GM19035 (cell line): Measurements from ENCODE around the gene PIGZ.

ENCODE experiments used
- ATAC-seq: cut with Tn5 transposase; IDR thresholded peaks from one replicate; pipeline ENCODE4 v1.9.1; 2021; ENCODE audit not compliant: unreplicated experiment

The PIGZ gene

DNA sequence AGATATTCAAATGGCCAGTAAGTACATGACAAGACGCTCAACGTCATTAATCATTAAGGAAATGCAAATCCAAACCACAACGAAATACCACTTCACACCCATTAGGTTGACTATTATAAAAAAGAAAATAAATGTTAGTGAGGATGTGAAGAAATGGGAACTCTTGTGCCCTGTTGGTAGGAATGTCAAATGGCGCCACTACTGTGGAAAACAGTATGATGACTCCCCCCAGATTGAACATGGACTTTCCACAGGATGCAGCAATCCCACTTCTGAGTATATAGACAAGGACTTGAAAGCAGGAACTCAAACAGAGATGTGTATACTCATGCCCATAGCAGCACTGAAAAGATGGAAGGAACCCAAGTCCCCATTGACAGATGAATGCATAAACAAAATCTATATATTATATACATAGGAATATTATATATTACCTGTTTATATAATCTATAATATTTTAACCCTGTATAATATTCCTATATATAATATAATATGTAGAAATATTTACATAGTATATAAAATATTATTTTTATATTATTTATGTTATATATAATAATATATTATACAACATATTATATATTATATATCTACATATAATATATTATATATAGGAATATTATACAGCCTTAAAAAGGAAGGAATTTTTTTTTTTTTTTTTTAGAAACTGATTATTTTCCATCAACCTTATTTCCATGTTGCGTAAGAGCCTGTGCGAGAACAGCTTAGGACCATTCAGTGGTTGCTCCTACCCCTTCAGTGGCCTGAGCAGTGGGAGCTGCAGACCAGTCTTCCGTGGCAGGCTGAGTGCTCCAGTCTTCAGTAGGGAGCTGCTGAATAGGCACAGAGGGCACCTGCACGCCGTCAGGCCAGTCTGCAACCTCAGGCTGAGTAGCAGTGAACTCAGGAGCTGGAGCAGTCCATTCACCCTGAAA, 17.6 kb upstream of the PIGZ start:
- no peak for ATAC-seq

DNA sequence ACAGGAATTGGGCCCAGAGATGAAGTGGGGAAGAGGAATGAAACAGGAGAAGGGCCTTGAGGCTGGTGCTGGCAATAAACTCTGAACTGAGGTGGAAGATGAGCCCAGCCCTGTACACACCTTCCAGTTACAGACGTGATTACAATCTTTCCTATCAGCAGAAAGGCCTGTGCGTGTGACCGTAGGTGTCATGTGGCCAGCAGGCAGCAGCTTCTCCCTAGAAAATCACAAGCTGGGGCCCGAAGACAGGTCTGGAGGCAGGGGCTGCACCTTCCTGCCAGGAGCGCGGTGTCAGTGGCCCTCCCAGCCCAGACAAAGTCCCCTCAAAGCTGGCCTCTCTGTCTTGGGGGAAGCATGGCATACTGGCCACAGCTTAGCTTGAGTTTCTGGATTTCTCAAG, 16.7 kb upstream of the PIGZ start:
- no peak for ATAC-seq

DNA sequence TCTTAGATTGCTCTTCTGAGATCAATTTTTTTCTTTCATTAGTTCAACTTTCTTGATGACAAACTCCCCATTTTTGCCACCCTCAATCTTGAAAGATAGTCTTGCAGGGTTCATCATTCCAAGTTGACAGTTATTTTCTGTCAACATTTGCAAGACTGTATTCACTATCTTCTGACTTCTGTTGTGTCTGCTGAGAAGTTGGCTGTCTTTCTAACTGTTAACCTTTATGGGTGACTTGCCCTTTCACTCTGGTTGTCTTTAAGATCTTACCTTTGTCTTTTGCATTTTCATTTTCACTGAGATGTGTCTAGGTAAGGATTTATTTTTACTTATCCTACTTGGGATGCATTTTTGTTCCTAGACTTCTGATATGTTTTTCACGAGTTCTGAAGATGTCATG, 14.6 kb upstream of the PIGZ start:
- ATAC-seq, result no peak

DNA sequence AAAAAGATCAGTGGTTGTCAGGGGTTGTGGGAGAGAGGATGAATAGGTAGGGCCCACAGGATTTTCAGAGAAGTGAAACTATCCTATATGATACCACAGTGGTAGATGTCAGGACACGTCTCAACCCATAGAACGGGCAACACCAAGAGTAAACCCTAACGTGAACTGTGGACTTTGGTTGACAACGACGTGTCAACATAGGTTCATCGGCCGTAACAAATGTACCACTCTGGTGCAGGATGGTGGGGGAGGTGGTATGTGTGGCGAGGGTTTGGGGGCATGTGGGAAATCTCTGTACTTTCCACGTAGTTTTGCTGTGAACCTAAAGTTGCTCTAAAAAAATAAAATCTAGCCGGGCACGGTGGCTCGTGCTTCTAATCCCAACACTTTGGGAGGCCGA, 13.0 kb upstream of the PIGZ start:
- ATAC-seq, result no peak

DNA sequence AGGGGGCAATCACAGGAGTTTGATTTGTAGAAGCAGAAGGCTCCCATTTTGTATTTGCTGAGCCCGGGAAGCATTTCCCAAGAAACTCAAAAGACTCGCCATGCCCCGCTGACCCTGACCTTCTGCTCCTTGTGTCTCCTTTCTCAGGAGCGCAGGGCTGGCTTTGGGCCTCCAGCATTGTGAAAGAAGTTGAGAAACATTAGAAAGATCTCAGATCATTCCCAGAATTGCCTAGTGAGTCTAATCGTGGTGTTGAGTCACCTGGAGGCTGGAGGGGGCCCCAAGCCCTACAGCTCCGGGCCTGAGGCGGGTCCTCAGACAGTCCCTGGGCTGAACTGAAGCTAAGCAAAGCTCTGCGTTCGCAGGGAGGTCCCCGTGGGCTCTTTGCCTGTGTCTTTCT, 10.9 kb upstream of the PIGZ start:
- no peak for ATAC-seq

DNA sequence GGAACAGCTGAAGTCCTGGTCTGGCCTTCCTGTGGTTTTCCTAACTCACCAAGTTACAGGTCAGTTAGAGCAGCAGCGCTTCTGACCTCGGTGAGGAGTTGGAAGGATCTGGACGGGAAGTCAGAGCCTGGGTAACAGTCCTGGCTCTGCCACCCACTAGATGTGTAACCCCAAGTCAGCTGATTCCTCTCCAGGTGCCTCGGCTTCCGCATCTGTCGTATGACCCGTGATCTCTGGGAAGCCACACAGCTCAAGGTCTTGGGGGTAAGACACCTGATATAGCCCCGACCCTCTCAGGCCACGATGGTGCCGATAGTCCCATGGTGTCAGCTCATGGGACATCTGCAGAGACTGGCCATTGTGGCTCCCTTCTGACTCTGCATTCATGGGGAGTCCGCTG, 8.3 kb upstream of the PIGZ start:
- ATAC-seq, result no peak

DNA sequence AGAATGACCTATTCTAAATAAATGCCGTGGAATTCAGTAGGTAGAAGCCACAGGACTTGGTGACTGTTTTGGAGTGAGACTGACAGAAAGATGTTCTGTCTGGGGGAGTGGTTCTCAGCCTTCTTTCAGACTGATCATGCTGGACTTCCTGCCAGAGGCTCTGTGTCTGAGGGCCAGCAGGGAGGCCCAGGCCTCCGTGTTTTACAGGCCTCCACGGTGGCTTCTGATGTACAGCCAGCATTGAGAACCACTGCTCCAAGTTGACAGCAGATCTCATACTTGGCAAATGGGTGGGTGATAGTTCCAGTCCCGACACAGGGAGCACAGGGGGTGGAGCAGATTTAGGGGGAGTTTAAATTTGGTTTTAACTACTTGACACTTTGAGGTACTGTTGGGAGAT, 6.7 kb upstream of the PIGZ start:
- no peak for ATAC-seq

DNA sequence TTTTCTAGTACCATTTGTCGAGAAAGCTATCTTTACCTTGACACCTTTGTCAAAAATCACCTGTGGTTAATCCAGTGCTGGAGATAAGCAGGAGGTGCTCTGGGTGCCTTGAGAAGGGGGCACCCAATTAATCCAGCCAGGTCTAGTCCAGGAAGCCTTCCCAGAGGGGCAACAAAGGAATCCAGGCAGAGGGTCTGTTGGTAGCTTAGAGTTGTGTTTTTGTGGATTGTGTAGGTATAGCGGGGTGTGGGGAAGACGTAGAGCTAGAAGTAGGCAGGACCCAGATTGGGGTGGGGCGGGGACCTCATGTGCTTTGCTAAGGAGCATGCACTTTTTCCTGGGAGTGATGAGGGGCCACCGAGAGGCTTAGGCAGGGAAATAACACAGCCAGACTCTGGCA, 6.0 kb upstream of the PIGZ start:
- no peak for ATAC-seq

DNA sequence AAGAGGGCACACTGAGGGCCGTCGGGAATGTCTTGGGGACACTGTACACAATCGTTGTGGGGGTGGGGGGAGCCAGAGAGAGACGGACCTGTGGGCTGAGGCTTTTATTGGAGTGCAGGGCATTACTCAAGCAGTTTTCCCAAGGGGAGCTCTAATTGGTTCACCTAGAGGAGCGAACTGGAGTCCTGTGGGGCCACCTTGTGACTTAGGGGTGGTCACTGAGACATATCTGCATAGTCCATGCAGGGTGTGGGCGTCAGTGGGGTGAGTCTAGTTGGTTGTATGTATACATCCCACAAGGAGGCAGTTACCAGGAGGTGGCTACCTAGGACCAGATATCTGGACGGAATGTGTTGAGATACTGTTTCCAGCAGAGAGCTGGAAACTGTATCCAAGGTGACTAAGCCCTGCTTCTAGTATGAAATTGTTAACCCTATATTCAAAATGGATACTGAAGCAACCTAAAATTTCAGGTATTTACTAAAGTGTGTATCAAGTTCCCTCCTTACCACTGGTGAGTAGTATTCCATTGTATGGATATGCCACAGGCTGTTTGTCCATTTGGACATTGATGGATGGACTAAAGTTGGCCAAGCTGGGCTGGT, 2.6 kb upstream of the PIGZ start:
- no peak for ATAC-seq

DNA sequence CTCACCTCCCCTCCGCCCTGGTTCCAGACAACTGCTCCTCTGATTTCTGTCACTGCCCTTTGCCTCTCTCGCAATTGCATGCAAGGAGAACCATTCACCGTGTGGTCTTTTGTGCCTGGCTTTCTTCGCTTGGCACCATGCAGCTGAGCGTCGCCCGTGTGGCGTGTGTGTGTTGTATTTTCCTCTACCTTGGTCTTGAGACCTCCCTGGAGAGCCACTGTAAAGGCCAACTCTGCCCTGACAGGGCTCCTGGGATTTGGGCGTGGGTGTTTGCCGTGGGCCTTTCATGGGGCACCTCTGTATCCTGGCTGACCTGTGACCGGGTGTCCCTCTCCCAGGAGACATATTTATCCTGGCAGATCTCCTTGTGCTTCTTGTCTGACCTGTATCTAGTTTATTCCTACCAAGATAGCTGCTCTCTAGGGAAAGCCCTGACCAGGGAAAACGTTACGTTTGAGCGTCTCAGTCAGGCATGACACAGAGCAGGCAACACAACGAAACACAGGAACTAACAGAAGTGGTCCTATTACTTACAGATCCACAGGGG, 2.0 kb upstream of the PIGZ start:
- no peak for ATAC-seq

DNA sequence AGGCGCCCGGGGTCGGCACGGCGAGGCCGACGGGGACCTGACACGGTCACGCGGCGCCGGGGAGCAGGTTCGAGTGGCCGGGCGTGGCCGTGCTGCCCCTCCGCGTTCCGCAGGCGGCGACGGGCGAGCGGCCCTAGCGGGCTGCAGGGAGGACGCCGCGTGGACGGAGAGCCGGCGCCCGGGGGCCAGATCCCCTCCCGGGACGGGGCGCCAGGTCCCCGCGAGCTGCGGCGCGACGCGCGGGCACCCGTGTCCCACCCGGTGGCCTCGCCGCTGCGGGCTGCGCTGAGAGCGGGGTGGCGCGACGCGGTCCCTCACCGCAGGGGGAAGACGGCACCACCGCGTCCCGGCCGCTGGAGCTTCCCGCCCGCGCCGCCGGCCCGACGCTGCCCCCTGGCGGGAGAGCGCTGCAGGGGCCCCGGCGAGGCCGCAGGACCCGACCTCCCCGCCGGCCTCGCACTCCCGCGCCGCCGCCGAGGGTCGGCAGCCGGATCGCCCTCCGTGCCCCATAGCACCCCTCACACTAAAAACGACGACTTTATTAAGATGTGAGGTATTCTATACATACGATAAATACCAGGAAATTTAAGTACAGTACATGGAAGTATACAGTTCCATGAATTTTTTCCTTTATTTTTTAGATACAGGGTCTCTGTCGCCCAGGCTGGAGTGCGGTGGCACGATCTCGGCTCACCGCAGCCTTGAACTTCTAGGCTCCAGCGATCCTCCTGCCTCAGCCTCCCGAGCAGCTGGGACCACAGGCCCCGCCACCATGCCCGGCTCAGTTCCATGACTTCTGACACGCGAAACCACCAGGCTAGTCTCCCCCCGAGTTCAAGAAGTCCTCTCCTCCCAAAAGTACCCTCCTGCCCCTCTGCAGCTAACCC, 1.3 kb upstream of the PIGZ start:
- ATAC-seq, result peak; percentile 63

DNA sequence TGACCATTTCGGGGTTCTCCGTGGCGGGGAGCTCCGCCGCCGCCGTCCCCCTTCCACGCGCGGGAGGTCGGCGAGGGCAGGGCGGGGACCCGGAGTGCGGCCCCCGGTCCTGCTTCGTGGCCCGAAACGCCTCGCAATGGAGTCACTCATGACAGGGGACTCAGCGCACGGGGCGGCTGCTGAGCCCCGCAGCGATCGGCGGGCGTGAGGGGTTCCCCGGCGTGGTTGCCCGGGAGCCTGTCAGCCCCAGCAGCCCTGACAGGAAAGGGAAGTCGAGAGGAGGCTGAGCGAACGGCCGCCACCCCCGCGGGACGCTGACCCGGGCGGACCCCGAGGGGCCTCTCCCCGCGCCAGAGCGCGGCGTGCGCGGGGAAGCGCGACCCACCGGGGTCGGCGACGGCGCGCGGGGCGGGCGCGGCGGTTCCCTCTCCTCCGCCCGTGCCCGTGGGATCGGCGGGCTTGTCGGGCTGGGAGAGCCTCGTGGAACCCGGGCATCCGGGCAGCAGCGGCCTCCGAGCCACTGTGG, 564 bp upstream of the PIGZ start:
- ATAC-seq, result peak; percentile 54

DNA sequence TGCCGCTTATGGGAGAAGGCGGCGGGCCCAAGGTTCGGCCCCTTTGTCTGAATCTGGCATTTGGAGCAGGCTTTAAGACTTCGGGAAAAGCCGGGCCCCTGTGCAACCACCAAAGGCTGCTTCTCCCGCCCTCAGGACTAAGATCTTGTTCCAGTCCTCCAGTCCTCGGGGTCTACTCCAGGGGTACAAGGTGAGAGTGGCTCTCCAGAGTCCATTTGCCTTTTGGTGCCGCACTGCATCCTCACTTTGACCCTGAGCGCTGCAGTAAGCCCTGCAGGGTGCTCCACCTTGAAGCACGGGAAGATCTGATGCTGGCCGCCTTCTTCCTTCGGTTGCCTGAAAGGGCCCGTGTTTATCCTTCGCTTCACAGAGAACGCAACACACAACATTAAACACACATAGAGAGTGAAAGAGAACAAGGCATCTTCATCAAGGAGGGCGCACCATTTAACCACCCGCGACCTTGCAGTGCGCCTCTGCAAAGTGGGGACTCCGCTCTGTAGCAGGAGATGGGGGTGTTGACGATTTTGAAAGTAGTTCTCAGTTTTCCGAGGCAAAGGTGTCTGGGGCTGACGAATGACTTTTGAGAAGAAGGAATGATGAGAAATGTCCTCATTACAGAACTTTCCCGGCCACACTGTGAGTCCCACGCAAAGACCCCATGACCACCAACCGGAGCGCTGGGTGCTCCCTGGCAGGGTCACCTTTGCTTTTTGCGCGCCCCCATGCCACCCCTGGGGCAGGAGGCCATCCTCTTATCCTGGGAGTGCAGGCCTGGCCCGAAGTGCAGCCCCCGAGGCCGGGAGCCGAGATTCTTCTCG, 1.0 kb downstream of the PIGZ start:
- no peak for ATAC-seq

DNA sequence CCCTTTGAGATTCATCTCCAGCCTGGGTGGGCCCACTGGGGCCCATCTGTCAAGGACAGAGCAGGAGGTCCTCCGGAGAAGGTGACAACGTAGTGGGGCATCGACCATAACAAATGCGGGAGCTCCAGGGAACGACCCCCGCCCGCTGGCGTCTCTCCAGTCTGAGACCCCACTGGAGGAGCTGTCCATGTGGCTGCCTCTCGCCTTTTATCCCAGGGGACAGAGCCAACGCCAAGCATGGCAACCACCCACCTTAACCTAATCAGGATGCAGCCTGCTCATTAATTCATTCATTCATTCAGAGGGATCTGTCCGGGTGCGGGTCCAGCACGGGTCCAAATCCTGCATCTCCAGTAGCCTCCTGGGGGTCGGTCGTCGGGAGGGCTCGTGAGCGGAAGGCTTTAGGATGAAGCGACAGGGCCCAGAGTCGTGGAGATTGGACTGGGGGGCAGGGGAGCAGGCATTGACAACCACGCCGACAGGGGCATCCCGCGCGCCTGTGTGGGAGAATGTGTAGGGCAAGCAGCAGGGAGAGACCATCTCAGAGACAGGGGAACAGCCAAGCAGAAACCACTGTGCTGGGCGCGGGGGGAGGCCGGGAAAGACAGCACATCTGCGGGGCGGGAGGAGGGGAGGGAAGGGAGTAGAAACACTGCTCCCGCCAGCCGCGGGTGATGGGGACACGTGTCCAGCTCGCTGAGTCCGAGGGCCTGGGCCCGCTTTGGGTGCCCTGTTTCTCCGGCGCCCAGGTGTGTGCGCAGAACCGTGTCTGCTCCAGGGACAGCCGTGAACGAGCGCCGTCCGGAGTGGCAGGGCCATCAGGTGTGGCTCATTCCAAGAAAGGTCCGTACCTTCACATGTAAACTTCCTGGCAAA, 1.9 kb downstream of the PIGZ start:
- ATAC-seq, result no peak

DNA sequence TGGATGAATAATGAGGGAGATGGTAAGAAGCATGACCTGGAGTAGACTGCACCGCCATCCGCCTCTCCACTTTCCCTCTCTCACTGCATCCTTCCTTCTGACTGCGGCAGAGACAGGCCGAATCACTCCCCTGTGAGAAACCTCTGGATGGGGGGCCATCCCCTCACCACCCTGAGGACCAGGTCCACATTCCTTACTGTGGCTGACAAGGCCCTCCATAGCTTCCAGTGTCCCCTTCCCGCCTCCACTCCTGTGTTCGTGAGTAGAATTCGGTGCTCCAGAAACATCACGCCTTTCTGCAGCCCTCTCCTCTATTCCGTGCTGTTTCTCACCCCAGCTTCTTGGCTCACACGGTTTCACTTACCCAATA, 2.8 kb downstream of the PIGZ start:
- no peak for ATAC-seq

DNA sequence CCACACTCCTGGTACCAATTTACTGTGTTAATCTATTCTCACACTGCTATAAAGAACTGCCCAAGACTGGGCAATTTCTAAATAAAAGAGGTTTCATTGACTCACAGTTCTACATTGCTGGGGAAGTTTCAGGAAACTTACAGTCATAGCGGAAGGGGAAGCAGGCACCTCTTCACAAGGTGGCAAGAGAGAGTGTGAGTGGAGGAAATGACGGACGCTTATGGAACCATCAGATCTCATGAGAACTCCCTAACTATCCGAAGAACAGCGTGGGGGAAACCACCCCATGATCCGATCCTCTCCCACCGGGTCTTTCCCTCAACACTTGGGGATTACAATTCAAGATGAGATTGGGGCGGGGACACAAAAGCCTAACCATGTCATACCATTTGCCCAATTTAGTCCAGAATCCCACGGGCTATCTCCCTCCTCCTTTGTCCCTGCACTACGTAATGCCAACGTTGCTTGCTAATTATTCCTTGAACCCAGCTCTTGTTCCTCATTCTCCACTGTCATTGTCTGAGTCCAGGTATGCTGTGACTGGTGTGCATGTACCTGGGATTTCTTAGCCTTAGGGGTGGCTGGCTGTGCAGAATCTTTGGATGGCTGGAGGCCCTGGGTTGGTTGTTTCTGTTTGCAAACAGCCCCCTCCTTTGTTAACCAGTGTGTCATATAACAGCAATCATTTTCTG, 3.4 kb downstream of the PIGZ start:
- ATAC-seq, result no peak

DNA sequence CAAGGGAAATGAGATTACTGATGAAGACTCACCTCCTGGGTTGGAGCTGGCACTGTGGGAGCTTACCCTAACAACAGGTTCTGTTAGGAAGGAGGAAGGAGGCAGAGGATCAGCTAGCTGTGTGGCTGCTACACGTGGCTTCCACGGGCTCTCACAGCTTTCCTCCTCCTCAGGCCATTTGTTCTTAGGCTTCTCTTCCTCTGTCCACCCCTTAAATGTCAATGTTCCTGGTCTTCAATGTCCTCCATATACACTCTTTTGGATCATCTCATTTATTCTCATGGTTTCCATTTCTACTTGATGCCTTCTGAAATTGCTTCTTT, 5.0 kb downstream of the PIGZ start:
- no peak for ATAC-seq

DNA sequence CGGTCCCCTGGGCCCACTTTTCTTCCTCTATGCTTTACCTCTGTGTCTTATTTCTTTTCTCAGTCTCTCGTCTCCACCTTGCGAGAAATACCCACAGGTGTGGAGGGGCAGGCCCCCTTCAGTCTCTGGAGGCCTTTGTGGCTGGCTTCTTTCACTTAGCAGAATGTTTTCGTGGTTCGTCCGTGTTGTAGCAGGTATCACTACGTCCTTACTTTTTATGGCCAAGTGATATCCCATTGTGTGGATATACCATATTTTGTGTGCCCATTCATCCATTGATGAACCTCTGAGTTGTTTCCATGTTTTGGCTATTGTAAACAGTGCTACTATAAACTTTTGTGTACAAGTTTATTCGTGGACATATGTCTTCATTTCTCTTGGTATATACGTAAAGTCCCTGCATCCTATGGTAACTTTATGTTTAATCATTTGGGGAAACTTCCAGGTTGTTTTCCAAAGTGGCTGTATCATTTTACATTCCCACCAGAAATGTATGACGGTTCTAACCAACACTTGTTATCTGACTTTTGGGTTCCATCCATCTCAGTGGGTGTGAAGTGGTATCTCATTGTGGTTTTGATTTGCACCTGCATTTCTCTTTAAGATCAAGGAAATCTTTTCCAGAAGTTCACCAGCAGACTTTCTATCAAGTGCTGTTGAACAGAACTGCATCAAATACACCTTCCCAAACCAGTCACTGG, 5.6 kb downstream of the PIGZ start:
- no peak for ATAC-seq
